Esophagus squamous epithelium (tissue), 4 donors: Measurements from ENCODE around the gene RBM14.

ENCODE experiments used
- CTCF ChIP-seq, 6 experiments: fragments of 450-650 bp in 4 of 6; fragments of 200-600 bp in 2 of 6; sonication (generic) in 2 of 6; IDR thresholded peaks; one replicate each; pipeline ENCODE4 v1.5.1; 2016 to 2019; ENCODE audit warnings: antibody characterized with exemption in 6 of 6, mild to moderate bottlenecking in 4 of 6, moderate library complexity in 4 of 6
- POLR2A ChIP-seq, 4 donors: fragments of 450-650 bp; IDR thresholded peaks; one replicate each; pipeline ENCODE4 v1.6.1; 2017; ENCODE audit warnings: antibody characterized with exemption in 4 of 4, mild to moderate bottlenecking in 4 of 4, moderate library complexity in 3 of 4

- TF ChIP-seq CTCF (IDR thresholded peaks at IDR 0.05): peak in 1 of 6 experiments; percentile 20
- TF ChIP-seq POLR2A (IDR thresholded peaks at IDR 0.05): no peak
Observed at GRCh38 chr11:66639066-66639813, 22.8 kb downstream of the RBM14 start.
